HG03571 (cell line): ENCODE measurements around the gene FILIP1.

ENCODE experiments used
- ATAC-seq: cut with Tn5 transposase; IDR thresholded peaks from one replicate; pipeline ENCODE4 v1.9.1; 2021; ENCODE audit not compliant: unreplicated experiment

The FILIP1 gene

DNA sequence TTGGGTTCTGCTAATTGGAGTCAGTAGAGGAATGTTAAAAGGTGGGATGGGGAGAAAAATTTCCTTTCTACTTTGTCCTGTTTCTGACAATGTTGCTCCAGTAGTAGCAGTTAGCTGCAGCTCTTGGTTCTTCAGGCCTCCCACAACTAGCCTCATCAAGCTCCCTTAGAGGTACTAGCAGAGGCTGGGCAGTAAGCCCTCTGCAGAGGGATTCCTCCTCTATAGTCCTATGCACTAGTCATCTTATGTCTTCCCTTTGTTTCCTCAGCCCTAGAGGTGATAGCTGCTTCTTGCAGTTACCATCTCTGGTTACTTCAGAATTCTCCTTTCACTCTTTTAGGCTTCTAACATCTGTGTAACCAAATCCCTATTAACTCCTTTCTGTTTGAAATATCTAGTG, 99.8 kb downstream of the FILIP1 start:
- ATAC-seq = no peak

DNA sequence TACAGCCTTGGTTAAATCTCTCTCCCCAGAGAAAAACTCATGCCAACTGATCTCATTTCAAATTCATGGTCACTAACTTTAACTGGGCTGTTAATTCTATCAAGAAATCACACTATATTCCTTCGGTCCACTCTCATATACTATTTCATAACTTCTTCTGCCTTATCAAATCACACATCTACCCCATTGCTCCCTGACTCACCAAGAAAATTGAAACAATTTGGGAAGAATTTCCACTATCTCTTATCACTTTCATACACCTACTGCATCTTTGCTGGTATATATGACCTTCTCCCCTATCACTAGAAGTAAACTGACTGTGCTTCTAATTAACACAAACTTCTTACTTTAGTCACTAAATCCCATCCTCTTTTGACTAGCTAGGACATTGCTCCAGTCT, 102.3 kb downstream of the FILIP1 start:
- no peak for ATAC-seq

DNA sequence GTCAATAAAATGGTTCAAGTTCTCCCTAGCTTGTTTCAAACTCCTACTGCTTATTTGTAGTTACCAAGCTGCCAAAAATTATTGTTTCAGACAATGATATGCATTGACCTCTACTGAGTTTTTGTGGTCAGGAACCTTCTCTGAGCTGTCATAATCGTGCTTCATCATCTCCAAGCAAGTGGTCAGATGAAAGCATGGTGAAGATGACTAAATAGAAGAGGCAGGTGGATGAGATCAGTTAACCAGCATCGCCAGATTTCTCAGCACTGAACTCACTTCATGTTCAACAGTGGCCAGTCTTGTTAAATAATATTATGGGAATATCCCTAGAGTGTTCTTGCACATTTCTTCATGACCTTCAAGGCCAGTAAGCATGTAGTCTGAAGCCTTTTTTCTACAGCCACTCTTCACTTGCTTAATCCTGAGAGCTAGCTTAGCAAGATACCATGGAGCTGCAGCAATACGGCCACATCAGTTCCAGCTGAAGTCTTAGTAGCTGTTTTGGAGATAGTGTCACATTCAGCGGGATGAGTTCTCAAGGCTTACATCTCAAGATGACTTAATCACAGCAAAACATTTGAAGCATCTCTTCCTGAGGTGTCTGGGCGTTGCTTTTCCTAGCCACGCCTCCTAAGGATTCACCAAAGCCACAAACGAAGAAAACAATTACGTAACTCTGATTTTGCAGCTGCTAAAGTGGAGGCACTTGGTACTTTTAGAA, 107.4 kb downstream of the FILIP1 start:
- no peak for ATAC-seq

DNA sequence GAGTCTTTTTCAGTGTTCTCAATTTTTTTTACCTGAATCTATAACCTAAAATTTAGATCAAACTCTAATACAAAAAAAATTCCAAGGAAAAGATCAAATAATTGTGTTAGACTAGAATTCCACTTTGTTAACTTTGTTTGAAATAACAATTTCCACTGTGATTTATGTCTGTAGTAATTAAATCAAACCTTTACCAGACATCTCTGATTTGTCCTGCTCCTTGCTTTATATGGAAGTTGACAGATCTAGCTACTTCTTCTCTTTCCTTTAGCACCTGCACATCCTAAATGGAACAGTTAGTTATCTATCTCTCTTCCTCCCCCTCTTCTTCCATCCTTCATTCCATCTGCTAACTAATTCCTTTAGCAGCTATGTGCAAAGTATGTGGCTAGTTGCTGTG, 109.5 kb downstream of the FILIP1 start:
- ATAC-seq = no peak

DNA sequence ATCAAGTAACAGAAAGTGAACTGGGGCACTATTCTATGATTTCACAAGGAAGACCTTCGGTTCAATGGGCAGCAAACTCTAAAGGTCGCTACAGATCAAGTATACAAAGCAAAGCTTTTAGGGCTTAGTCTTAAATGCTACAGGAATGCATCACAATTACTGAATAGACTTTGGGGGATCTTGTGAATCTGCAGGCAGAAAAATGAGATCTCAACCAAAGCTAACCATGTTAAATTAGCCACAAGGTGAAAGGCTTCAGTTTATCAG, 111.0 kb downstream of the FILIP1 start:
- ATAC-seq = no peak

DNA sequence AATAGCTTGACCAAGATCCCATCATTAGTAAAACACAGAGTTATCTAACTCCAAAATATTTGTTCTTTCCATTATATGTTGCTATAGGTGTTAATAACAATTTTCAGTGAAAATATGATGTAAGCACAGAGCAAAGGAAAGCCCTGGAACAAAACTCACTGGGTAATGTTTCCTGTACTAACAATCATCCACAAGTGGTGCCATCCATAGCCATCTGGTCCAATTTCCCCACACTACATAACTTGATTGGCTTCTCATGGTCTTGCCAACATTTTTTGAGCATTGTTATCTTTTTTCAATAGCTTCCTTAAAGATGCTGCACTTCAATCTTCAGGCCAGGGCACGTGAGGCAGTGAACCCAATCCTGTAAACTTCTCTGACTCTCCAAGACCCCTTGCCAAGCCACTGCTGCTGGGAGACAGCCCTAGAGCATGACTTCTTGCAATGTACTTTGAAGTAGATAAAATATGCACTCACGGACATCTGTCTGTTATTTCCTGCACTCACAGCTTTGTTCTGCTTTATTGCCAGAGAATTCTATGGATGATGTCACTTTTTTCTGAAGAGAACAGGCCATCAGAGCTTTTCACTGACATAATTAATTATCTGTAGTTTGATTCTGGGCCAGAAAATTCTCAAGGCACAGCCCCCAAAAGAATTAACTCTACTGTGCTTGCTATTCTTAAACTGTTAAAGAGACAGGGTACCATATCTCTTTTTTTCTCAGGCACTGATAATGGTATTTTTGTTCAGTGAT, 111.5 kb downstream of the FILIP1 start:
- no peak for ATAC-seq

DNA sequence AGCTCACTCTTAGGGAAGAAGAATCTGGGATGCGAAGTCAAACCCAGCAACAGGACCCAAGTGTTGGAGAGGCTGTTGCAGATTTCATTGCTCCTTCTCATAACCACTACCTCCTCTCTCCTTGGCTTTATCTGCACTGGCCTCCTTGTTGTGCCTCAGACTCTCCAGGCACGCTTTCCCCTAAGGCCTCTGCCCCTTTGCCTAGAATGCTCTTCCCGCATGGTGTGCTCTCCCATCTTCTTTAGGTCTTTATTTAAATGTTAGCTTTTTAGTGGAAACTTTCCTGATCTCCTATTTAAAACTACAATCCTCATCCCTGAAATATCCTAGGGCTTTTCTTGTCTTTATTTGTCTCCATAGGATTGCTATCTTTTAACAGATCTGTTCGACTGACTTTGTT, 114.1 kb downstream of the FILIP1 start:
- ATAC-seq = no peak

DNA sequence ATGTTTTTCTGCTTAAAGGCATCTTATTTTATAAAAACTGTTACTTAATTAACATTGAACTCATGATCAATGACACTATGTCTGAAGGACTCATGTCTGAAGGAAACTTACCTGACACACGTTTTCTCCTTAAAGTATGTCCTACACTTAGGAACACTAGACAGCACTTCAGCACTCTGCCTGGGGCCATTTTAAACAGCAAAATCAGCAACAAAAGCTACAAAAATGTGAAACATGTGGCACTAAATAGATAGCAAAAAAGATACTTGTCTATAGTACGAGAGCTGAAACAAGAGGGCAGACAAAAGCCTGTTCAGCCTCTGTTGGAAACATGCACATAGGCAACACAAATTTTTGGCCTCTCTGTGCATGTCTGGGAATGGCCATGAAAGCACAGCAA, 115.5 kb downstream of the FILIP1 start:
- no peak for ATAC-seq

DNA sequence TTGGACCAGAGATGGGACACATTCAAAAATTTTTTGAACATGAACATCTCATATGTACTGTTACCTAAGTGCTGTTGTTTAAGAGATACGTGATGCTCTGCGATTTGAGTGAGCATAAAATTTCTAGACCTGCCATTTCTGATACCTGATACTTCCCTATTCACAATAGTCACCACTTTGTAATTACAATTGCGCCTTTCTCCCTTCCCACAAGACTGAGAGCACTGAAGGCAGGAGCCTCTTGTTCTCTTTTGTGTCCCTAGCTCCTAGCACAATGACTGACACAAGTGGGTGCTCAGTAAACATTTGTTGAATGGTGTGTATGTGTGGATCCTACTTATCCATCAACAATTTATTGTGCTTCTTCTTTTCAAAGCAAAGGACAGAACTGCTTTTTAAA, 116.2 kb downstream of the FILIP1 start:
- ATAC-seq = no peak

DNA sequence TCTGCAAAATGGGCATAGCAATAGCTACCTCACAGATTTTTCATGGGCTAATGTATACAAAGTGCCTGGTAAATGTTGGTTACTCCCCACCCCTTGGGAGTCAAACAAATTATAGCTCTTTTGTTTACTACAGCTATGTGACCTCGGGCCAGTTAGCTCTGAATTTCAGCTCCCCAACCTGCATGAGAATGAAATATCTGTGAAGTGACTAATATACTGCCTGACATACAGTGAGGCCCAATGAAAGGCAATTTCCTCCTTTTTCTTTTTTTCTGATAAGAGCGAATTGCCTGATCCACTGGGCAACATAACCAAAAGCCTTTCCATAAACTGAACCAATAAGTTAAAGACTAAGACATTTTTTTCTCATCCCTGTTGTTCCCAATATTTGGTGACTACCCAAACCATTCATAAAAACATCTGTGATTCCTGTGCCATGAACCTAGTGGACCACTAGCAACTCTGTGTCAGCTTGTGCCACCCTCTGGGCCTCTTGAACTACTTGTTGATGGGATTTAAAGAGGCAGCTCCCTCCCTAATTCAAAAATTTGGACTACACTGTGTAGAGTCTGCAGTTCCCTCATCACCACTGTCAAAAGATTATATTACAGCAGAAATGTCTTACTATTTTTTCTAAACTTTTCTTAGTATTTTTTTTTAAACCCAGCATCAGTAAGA, 117.1 kb downstream of the FILIP1 start:
- ATAC-seq = no peak

DNA sequence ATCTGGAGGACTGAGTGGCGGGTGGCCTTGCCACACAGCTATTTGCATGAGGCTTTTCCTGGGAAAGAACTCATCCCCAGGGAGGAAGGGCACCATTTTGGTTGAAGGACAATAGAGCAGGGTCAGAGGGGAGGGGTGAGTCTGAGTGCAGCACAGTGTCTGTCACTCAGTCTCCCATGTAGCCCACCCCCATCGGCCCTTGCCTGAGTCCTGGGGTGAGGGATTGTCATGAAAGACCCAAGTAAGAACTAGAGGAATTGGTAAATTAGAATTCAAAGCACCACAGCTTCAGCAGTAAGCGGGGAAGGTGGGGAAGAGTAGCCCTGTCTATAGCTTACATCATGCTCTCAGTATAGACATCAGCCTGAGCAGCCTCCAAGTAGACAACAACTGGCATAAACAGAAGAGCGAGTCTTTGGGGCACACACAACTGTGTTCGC, 118.6 kb downstream of the FILIP1 start:
- ATAC-seq = no peak

DNA sequence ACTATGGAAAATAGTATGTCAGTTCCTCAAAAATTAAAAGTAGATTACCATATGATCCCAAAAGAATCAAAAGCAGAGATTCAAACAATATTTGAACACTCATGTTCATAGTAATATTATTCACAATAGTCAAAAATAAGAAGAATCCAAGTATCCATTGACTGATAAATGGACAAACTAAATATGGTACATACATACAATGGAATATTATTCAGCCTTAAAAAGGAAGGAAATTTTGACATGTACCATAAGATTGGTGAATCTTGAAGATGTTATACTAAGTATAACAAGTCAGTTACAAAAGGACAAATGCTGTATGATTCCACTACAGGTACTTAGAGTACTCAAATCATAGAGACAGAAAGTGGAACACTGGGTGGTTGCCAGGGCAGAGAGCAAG, 120.7 kb downstream of the FILIP1 start:
- no peak for ATAC-seq

DNA sequence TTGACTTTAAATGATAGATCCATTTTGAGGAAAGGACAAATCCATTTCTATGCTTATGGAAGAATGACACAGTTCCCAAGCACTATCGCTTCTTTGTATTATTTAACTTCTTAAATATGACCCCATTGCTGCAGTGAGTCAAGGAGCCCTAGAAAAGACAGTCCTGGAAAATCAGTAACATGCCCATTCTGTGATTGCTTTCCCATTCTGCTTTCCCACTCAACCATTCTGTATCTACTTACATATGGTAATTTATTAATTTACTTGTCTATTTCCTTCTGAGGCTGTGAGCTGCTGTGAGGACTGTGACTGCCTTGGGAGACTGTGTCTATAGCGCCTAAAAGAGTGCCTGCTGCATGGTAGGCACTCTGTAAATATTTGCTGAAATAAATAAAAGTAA, 123.6 kb downstream of the FILIP1 start:
- no peak for ATAC-seq

DNA sequence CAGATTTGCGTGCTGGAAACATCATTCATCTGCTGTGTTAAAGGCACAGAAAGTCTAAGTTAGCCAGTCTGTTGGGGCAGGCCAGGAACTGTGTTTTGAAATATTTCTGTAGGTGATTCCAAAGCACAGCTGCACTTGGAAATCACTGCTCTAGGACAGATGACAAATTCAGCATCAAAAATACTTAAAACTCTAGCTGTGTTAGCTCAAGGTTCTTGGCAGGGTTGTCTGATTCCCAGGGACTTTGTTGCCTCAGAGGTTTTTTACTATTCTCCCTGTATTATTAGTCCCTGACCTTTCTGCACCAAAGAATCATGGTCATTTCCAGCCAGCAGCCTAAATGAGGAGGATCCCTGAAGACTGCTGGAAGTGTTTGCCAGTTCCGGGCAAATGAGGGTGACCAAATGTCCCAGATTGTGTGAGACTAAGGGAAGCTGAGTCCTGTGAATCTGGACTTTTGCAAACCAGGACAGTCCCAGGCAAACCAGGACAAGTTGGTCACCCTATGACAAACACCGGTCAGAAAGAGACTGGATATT, 124.7 kb downstream of the FILIP1 start:
- no peak for ATAC-seq

DNA sequence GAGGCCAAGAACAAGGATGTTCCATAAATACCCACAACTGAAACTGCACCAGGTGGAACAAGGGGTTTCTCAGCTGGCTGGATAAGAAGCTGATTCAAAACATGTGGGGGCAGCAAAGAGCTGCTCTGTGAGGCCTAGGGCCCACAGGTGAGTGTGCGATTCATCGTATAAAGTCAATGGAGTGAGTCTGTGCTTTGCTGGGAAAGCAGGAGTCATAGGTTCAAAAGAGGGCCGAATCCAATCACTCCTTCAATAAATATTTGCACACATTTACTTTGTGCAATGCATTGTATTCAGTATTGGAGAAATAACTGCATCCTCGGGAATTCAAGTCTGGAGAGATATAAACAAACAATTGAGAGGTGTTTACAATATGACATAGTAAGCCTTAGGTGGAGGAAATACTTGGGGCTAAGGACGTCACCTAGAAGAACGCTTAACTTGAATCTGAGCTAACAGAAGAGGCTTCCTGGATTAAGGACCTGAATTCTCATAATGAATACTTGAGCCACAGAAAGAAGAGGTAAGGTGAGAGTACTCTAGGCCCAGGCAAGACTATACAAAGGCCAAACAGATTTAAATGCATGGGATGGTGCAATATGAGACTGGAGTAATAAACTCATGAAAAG, 125.3 kb downstream of the FILIP1 start:
- no peak for ATAC-seq

DNA sequence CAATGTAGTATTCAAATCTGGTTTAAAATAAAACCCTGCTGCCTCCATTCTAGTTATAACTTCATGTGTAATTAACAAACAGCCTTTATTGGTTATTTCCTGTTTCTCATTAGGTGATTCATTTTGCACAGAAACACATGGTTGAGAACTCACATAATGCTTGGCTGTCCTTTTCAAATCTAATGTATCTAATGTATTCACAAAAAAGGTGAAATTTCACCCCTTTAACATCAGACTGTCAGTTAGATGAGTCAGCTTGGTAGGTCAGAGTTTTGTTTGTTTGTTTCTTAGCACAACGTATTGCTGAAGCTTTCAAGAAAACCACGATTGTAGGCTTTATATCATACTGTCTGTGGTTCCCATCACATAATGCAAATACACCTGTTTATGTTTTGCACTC, 130.3 kb downstream of the FILIP1 start:
- ATAC-seq = no peak

DNA sequence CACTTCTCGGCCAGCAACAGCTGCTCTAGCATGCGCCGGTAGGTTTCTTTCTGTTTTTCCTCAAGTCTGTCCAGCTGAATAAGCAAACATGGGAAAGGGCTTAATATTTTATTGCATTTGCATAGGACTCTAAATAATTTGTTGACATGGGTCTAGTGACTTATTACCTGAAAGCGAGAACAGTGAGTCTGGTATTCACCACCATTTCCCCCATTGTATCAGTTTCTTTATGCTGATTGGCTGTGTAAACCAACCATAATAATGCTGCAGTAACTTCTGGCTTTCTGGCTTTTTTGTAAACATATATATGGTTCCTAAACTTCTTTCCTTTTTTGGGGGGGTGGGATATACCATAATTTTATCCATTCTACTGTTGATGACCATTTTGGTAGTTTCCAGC, 140.0 kb downstream of the FILIP1 start:
- peak; percentile 44 for ATAC-seq

DNA sequence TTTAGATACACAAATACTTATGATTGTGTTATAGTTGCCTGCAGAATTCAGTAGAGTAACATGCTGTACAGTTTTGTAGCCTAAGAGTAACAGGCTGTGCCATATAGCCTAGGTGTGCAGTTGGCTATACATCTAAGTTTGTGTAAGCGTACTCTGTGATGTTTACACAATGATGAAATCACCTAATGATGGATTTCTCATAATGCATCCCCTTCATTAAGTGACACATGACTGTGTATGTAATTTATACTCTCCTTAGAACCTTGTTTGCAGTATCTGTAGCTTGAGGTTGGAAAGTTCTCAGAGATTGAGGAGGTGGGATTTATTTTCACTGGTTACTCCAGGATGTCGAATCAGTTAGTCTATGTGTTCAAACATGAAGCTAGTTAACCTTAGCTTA, 142.0 kb downstream of the FILIP1 start:
- no peak for ATAC-seq

DNA sequence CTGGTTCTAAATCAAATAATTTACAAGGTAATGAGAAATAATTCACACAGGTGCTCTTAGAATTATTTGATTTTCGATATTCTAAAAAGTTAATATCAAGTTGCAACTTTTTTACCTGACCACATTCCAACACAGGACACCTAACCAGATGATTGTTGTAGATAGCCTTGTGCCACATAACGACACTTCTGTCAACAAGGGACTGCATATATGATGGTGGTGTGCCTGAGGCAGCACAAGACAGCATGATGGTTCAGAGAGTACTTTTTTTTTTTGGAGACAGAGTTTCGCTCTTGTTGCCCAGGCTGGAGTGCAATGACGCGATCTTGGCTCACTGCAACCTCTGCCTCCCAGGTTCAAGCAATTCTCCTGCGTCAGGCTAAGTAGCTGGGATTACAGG, 142.8 kb downstream of the FILIP1 start:
- no peak for ATAC-seq

DNA sequence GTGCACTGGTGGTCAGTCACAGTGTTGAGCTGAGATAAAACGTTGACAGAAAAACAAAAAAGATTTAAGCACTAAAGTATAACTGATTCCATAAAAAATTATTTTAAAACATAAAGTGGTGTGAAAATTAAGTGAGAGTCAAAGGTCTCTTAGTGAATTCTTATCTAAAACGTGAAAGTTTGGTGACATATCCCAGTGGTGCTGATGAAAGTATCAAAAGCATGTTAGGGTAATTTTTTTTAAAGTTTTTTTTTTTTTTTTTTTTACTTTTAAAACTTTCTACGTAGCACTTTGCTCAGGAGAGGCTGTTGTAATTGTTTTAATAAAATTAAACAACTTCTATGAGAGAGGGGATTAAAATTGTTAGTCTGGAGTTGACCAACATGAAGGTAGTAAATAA, 143.4 kb downstream of the FILIP1 start:
- ATAC-seq = no peak

DNA sequence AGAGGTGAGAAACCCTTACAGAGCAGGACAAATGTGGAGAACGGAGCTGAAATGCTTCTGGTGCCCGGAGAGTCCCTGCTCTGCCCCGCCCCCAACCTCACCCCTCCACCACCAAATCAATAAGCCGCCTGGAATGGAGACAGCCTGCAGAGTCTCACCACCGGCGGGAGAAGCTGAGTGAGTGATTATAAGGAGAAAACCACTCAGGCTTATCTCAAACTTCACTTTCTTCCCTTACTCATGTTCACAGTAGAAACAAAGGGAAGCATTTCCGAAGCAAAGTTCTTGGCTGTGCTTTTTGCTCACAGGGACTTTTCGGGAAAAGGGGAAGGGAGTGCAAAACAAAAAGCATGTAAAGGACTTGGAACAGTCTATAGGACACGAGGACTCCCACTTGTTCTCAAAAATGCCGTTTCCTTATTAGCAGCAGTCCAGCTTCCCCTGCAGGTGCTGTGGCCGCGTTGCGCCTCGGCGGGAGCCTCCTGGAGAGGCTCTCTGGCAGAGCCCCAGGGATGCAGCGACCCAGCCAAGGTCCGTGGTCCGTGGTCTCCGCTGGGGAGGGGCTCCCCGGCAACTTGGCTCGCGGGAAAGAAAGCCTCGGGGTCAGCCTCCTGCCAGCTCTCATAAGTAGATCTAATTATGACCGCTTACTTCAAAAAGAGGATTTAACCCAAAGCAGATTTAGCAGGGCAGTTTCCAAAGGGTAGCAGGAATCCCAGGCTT, 144.2 kb downstream of the FILIP1 start:
- ATAC-seq = no peak
